Measurements from ENCODE around the gene RPL41.

GRCh38 chr12:56151672-56152131, 35.3 kb downstream of the RPL41 start:
- TF ChIP-seq CTCF (IDR thresholded peaks at IDR 0.05; ENCODE audit: low read length) (peak; percentile 68), EZH2 (optimal IDR thresholded peaks at IDR 0.05; ENCODE audit: low read depth, low read length) (no peak), EZH2phosphoT487 (IDR thresholded peaks at IDR 0.05; ENCODE audit: low read length) (no peak)
